GM12872 (cell line): Measurements from ENCODE around the gene FEM1C.
A peak's percentile ranks its signal among the peaks of the same experiment; 100 is the strongest.

Experiments
- CTCF ChIP-seq: IDR thresholded peaks from 3 replicates; pipeline ENCODE4 v1.5.1; 2011; ENCODE audit warnings: low read depth, mild to moderate bottlenecking, low read length, moderate library complexity; ENCODE audit not compliant: insufficient read depth

Gene FEM1C

GRCh38 chr5:115557667-115558387, 13.3 kb upstream of the FEM1C start:
- no peak for TF ChIP-seq CTCF

GRCh38 chr5:115556276-115556675, 11.7 kb upstream of the FEM1C start:
- no peak for TF ChIP-seq CTCF

GRCh38 chr5:115555084-115555633, 10.6 kb upstream of the FEM1C start:
- TF ChIP-seq CTCF = no peak

- TF ChIP-seq CTCF = no peak
Observed at GRCh38 chr5:115553082-115553481, 8.5 kb upstream of the FEM1C start.

GRCh38 chr5:115551415-115551814, 6.8 kb upstream of the FEM1C start:
- TF ChIP-seq CTCF = no peak

GRCh38 chr5:115549154-115549553, 4.6 kb upstream of the FEM1C start:
- peak; percentile 48 for TF ChIP-seq CTCF

- TF ChIP-seq CTCF = no peak
Observed at GRCh38 chr5:115548683-115549082, 4.1 kb upstream of the FEM1C start.
